AG09319 (cell line): Measurements from ENCODE around the gene SCARB1.
"Not testable (repeated sequence)": the region's sequence is repeated elsewhere in the genome, so short reads cannot be mapped to it uniquely, and the experiment has no call there.

Experiments used
- DNase-seq: peaks from one replicate; pipeline ENCODE4 v3.0.0-alpha.2; 2010; ENCODE audit warnings: low read depth; ENCODE audit errors: extremely low read depth
- CTCF ChIP-seq: IDR thresholded peaks from 2 replicates; pipeline ENCODE4 v1.5.1; 2011; ENCODE audit warnings: low read depth, mild to moderate bottlenecking, inconsistent platforms, low read length, moderate library complexity

The SCARB1 gene

DNA sequence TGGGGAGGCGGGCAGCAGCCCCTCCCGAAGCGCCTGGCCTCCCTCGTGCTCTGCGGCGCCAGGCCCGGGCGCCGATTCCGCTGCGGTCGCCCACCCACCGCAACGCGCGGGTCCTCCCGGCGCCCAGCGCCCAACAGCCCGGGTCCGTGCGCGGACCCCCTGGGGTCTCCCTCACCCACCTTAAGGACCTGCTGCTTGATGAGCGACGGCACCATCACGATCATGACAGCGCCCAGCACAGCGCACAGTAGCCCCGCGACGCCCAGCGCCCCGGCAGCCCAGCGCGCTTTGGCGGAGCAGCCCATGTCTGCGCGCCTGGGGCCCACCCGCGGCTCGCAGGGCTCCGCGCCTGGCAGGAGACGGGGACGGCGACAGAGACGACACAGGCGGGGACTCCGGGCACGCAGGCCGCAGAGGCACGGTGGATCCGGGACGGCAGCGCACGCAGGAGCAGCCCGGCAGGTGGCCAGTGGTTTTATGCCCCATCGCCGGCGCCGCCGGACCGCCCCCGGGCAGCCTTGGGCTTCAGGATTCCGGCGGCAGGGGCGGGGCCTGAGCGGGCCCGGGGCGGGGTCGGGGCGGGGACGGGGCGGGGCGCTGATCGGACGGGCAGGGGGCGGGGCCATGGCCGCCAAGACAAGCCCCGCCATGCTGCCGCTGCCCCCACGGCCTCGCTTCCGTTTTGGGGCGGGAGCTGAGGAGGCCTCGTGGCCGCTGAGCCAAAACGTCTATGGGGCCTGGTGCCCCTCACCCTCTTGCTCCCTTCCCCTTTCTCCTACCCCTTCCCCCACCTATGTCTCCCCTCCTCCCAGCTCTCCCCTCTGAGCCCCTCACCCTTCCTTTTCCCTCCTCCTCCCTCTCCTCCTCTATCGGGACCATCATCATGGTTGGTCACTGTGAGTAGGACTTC lies at the start of gene SCARB1:
Gene SCARB1 (minus strand): TSS at position 449 of the 910 bp plus-strand sequence. CDS start 144 bp downstream, at position 305.
- TF ChIP-seq CTCF: no peak
- peak; percentile 39 for DNase-seq

- DNase-seq: not testable (repeated sequence)
These were observed 49.0 kb upstream of the SCARB1 start for GRCh38 chr12:124912529-124913287.

DNA sequence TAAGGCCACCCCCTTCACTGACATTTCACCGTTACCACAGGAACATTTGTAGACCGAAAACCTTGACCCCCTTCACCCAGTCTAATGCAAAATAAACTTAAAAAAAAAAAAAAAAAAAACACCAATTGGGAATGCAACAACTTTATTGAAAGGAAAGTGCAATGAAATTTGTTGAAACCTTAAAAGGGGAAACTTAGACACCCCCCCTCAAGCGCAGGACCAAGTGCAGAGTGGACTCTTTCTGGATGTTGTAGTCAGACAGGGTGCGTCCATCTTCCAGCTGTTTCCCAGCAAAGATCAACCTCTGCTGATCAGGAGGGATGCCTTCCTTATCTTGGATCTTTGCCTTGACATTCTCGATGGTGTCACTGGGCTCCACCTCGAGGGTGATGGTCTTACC lies 47.9 kb upstream of the SCARB1 start:
- DNase-seq: not testable (repeated sequence)

GRCh38 chr12:124910561-124911478 lies 47.2 kb upstream of the SCARB1 start:
- DNase-seq: no peak
- no peak for TF ChIP-seq CTCF

DNA sequence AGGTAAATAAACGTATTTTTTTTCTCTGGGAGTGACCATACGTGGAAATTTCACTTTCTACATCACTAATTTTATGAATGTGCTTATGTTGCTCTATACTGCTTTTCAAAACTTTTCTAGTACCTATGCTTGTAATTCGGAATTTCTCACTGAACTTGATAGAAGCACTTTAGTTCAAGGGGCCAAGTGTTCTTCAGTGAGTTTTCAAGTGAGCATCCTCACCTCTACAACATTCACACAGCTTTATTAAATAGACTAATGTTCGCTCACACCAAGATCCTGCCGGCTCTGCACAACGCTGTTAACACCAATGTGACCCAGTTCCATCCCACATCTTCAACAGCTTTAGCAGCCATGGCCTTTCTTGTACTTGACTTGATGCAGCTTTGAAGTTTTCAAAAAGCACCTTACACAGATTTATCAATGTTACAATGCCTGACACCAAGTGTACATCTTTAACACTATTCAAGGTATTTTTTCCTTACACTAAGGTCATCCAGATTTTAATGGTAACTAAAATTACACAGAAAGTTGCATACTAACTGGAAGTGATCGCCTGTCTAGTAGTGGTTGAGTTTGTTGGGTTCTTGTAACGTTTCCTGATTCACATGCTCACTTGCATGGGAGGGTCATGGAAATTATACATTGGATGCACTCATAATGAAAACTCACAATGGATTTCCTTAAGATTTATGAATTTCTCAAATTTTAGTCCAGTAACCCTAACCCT lies 46.3 kb upstream of the SCARB1 start:
- no peak for DNase-seq
- no peak for TF ChIP-seq CTCF

DNA sequence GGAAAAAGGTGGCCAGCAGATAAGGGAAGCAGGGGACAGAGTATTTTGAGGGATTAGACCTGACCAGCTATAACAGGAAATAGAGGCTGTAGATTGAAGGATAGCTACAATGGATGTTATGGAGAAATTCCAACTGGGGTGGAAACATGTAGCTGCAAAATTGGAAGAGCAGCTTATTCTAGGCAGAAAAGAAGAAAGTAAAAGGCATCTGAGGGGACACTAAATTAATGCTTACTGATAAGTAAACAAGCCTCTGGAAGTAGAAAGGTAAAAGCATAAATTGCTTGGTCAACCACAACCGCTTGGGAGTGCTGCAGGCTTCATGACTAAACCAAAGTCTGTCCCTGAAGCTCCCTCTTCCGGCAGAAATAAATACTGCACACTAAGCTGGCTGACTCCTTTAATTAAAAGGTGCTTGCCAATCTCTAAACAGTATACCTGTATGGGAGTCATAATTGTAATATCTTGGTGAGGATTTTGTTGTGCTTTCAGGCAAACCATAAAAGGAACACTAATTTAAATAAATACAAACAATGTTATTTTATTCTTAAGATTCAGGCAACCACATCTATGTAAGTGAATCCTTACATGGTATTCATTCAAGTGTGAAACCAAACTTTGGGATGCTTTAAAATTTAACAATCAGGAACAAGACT lies 43.1 kb upstream of the SCARB1 start:
- DNase-seq: peak; percentile 76
- no peak; the same call in none of the 2 replicates for TF ChIP-seq CTCF

DNA sequence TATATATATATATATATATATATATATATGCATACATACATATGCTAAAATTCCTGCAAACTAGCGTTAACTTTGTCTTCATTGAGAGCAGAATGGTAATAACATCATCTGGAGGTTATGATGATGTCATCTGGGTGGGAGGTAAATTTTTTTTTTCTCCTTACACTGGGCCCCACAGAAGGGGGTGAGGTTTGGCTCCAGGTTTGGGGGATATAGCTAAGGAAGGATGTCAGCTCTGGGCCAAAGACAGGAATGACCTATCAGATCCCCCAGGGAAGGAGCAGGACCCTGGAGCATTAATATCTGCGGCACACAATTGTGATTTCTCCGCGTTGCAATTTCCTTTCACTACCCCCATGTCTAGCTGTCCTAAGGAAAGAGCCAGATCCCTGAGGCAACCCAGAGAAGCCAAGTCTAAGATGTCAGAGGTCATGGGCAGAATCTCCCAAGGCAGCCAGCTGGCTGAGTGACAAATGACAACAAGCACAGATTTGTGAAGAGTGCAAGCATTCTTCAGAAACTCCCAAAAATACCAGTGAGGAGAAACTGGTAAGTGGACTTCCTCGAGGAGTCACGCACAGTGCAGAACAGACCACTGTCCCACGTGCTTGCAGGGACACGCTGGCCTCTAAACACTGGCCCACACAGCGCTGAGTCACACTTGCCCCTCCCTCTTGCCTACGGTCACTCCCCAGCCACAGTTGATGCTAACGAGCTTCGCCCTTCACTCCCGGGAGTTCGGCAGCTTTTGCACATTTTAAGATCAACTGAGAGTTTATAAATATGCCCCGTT lies 40.8 kb upstream of the SCARB1 start:
- peak; percentile 91 for DNase-seq
- TF ChIP-seq CTCF: no peak
